Mesenteric fat pad (tissue), 1 donor: Measurements from ENCODE around the gene CAPRIN1. TPM values are rescaled to one million over a fixed set of nuclear protein-coding genes. Genes with fewer than 3 reads are reported as not detected.
A peak's percentile ranks its signal among the peaks of the same experiment; 100 is the strongest.

Experiments used
- DNase-seq: peaks from one replicate; pipeline ENCODE4 v3.0.0-alpha.2; 2020; ENCODE audit warnings: low spot score
- long read RNA-seq: library from polyadenylated mRNA; unstranded; transcript quantifications from one replicate; pipeline ENCODE4 v2.0.0, GENCODE V29; 2020
- total RNA-seq: library from RNA; stranded (reverse); fragmentation: NEBNext Ultra II Directional; extraction: Animal tissue kit (Norgen Biotek cat#: 25700); gene quantifications from one replicate; pipeline ENCODE4 v1.2.1, GENCODE V29; 2021
- donor health status: DM: yes; HTN: yes; CAD: no.

Gene CAPRIN1
- 178 TPM for total RNA-seq
- long read RNA-seq, full-length matches to known transcripts, result 50 of 85 reads
- long read RNA-seq, partial matches to known transcripts, result 20 of 85 reads
- long read RNA-seq, other reads (novel, unspliced or antisense), result 15 of 85 reads

- DNase-seq, result peak; percentile 96
These were observed at the start of gene CAPRIN1 for GRCh38 chr11:34051349-34052035. CAPRIN1 (plus strand) TSS chr11:34051731; CDS start chr11:34052421, 690 bp downstream.

GRCh38 chr11:34002420-34002819, 49.1 kb upstream of the CAPRIN1 start:
- no peak for DNase-seq

DNA sequence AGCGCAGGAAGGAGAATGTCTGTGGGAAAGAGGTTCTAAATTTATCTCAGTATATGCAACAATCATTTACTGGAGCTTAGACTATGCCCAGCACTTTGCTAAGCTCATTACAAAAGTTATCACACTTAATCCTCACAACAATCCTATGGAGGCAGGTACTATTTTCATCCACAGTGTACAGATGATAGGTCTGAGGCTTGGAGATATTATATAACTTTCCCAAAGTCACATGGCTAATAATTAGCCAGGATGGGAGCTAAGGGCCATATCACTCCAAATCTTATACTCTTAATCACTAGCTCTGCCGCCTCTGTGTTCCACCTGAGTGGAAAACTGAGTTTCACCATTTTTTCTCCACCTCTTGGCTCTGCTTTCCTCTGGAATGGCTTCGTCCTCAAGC, 47.3 kb upstream of the CAPRIN1 start:
- no peak for DNase-seq

GRCh38 chr11:34006876-34007275, 44.7 kb upstream of the CAPRIN1 start:
- DNase-seq, result no peak

- DNase-seq, result no peak
These were observed 38.8 kb upstream of the CAPRIN1 start for GRCh38 chr11:34012734-34013133.

GRCh38 chr11:34013898-34014571, 37.5 kb upstream of the CAPRIN1 start:
- DNase-seq, result no peak

GRCh38 chr11:34021977-34022735, 29.4 kb upstream of the CAPRIN1 start:
- DNase-seq, result no peak

- DNase-seq, result no peak
These were observed 25.1 kb upstream of the CAPRIN1 start for GRCh38 chr11:34026432-34026831.

DNA sequence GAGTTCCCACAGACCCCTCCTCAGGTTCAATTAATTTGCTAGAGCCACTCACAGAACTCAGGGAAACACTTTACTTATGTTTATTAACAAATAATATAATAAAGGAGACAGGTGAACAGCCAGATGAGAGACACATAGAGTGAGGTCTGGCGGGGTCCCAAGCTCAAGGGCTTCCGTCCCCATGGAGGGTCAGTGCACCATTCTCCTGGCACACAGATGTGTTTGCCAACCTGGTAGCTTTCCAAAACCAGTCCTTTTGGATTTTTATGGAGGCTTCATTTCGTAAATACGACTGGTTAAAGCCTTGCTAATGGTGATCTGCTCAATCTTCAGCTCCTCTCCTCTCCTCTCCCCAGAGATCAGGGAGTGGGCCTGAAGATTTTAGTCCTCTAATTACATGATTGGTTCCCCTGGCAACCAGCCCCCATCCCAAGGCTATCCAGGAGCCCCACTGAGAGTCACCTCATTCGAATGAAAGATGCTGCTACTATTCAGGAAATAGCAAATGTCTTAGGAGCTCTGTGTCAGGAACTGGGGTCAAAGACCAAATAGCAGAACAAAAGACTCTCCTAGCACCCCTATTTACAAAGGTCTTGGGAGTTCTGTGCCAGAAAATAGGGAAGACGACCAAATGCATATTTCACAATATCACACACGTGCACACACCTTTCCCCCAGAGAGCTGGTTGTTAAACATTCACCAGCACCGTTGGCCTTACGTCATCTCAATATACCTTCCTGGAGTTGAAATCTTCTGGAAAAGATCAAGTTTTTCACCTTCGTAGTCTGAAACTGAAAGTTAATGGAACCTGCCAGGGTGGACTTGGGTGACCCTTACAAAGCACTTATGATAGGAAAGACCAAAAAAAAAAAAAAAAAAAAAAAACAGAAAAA, 23.8 kb upstream of the CAPRIN1 start:
- DNase-seq, result no peak

DNA sequence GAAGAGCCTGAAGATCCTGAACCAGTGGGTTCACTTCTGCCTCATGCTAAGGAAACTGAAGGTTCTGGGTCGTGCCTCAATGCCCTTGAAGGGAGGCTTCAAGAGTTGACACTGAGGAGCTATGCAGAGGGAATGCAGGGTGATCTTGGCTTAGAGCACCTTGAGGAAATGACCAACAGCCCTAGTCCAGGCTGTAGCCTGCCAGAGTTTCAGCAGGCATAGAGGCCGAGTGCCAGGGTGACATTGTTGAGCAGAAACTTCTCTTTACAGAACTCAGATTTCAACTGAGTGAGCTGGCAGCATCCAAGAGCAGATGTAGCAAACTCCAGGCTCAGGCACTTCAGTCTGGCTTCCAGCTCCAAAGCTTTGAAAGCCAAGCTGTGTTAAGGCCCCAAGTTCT, 23.1 kb upstream of the CAPRIN1 start:
- no peak for DNase-seq

GRCh38 chr11:34029176-34029575, 22.4 kb upstream of the CAPRIN1 start:
- DNase-seq, result no peak

DNA sequence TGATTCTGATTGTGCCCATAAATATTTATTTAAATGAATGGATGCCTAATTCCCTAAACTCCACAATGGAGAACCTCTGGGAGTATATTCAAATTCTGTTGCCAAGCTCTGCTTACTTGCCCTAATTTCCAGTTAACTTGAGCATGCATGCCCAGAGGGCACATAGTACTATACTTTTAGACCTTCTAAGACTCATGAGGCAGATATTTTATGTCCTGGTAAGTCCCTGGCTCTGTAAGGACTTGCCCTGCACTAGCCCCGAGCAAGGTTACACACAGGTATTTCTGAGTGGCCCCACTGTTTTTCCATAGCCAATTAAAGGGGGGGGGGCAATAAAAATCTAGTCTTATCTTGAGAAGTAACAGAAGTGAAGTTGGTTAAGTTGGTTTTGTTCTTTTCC, 21.1 kb upstream of the CAPRIN1 start:
- DNase-seq, result no peak

DNA sequence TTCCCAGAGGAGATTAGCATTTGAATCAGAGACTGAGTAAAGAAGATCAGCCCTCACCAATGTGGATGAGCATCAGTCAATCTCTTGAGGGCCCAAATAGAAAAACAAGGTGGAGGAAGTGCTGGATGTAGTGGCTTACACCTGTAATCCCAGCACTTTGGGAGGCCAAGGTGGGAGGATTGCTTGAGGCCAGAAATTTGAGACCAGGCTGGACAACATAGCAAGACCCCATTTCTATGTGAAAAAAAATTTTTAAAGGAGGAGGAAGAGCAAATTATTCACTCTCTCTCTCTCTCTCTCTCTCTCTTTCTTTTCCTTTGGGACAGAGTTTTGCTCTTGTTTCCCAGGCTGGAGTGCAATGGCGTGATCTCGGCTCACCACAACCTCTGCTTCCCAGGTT, 18.1 kb upstream of the CAPRIN1 start:
- no peak for DNase-seq

GRCh38 chr11:34034053-34034452, 17.5 kb upstream of the CAPRIN1 start:
- no peak for DNase-seq

- no peak for DNase-seq
These were observed 15.1 kb upstream of the CAPRIN1 start for GRCh38 chr11:34036456-34036855.

GRCh38 chr11:34037016-34037415, 14.5 kb upstream of the CAPRIN1 start:
- DNase-seq, result no peak

DNA sequence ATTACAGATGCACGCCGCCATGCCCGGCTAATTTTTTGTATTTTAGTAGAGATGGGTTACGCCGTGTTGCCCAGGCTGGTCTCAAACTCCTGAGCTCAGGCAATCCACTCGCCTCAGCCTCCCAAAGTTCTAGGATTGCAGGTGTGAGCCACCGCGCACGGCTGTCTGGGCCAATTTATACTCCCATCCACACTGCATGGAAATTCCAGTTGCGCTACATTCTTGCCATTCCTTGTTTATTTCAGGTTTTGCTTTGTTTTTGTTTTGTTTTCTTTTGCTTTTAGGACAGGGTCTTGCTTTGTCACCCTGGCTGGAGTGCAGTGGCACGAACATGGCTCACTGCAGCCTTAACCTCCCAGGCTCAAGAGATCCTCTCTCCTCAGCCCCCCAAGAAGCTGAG, 11.0 kb upstream of the CAPRIN1 start:
- no peak for DNase-seq

GRCh38 chr11:34044664-34045485, 6.7 kb upstream of the CAPRIN1 start:
- DNase-seq, result no peak

DNA sequence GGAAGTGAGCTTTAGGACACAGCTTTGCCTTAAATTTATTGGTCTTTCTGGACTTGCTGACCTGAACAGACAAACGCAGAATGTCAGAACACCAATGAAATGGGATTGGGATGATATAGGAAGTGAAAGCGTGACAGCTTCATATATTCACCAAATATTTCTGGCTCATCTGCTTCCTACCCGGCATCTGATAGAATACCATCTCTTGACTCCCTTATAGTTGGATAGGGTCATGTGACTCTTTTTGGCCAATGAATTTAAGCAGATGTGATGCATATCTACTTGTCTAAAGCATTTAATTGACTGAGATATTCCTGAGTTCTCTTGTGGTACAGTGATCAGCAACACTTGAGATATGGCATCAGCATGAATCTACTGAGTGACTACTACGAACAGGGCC, 2.5 kb upstream of the CAPRIN1 start:
- DNase-seq, result no peak
